K562 (cell line): ENCODE results near the gene MFSD2B. TPM values are rescaled to one million over a fixed set of nuclear protein-coding genes. Genes with fewer than 3 reads are reported as not detected.
A peak's percentile ranks its signal among the peaks of the same experiment; 100 is the strongest.

ENCODE experiments used
- ATAC-seq: fragments of 200-7000 bp; cut with Tn5 transposase; 3 replicates; pipeline ENCODE4 v1.9.1; 2020; ENCODE audit warnings: moderate library complexity
- BruUV-seq: library from RNA; stranded (reverse); fragments of 400-500 nt; replicated peaks from 2 replicates; lab custom pipeline; 2021; lab: Mats Ljungman, UMichigan
- CTCF ChIA-PET: fragments of 300-600 bp; formaldehyde crosslinking; extraction: SDS; loops from one replicate; lab custom pipeline; 2021; ENCODE audit warnings: low intra/inter-chr PET ratio; lab: Yijun Ruan, JAX
- POLR2A ChIA-PET: fragments of 300-600, 350-650 bp; sonication (Branson Sonifier 250); formaldehyde crosslinking; extraction: SDS; loops from one replicate; lab custom pipeline; 2021; ENCODE audit warnings: antibody characterized with exemption, inconsistent platforms; lab: Yijun Ruan, JAX
- DNase-seq, 4 experiments: peaks; one replicate each; pipeline versions ENCODE4 v3.0.0 to v3.0.0-alpha.2; 2011 to 2018; ENCODE audit warnings: low spot score in 3 of 4, mixed read lengths in 3 of 4; ENCODE audit errors: extremely low read depth in 1 of 4
- FAIRE-seq: peaks from 2 replicates; lab custom pipeline; 2011; peaks lifted over from hg19 to GRCh38; lab: Jason Lieb, UNC
- H2AFZ ChIP-seq: 2 replicates; pipeline ENCODE4 v1.6.0; 2011; ENCODE audit warnings: low read depth, low read length, control low read depth, inconsistent platforms
- H3K27ac ChIP-seq: fragments of 200-600 bp; 3 replicates; pipeline ENCODE4 v1.8.0; 2011; ENCODE audit warnings: low read depth, mild to moderate bottlenecking, control low read depth, inconsistent platforms, low read length, moderate library complexity, mixed read lengths; ENCODE audit errors: extremely low read depth
- H3K27me3 ChIP-seq, 2 experiments: fragments of 300-600 bp in 1 of 2; 2 replicates in 1 of 2; 3 replicates in 1 of 2; pipeline versions ENCODE4 v1.6.0 to v1.8.0; 2011; ENCODE audit warnings: inconsistent platforms in 2 of 2, low read length in 2 of 2, mild to moderate bottlenecking in 1 of 2, mixed read lengths in 1 of 2, moderate library complexity in 1 of 2; ENCODE audit not compliant: control insufficient read depth in 2 of 2, insufficient read depth in 2 of 2
- H3K36me3 ChIP-seq: fragments of 300-600 bp; 3 replicates; pipeline ENCODE4 v1.8.0; 2011; ENCODE audit warnings: mild to moderate bottlenecking, low read length, inconsistent platforms; ENCODE audit not compliant: control insufficient read depth, insufficient read depth
- H3K4me1 ChIP-seq, 2 experiments: fragments of 200-600 bp in 1 of 2; replicated peaks in 1 of 2; 2 replicates in 1 of 2; 3 replicates in 1 of 2; pipeline versions ENCODE4 v1.5.1 to v1.8.0; 2011; ENCODE audit warnings: inconsistent platforms in 2 of 2, low read length in 2 of 2, mild to moderate bottlenecking in 1 of 2, mixed read lengths in 1 of 2, moderate library complexity in 1 of 2; ENCODE audit not compliant: control insufficient read depth in 2 of 2, insufficient read depth in 2 of 2
- H3K4me2 ChIP-seq: 2 replicates; pipeline ENCODE4 v1.6.1; 2011; ENCODE audit warnings: low read length, control low read depth, inconsistent platforms, mixed read lengths; ENCODE audit not compliant: insufficient read depth
- H3K4me3 ChIP-seq: fragments of 200-600 bp; sonication (generic), shearing (Covaris generic); 2 replicates; pipeline ENCODE4 v1.5.1; 2016; ENCODE audit warnings: control low read depth, inconsistent platforms
- H3K79me2 ChIP-seq: fragments of 200-600 bp; 3 replicates; pipeline ENCODE4 v1.8.0; 2011; ENCODE audit warnings: low read length, inconsistent platforms; ENCODE audit not compliant: control insufficient read depth, insufficient read depth
- H3K9ac ChIP-seq, 2 experiments: 2 replicates each; pipeline versions ENCODE4 v1.6.0 to v1.6.1; 2011; ENCODE audit warnings: low read depth in 2 of 2, low read length in 2 of 2, control low read depth in 1 of 2, inconsistent platforms in 1 of 2, mild to moderate bottlenecking in 1 of 2, mixed read lengths in 1 of 2; ENCODE audit not compliant: insufficient read depth in 1 of 2
- H3K9me1 ChIP-seq: one replicate; pipeline ENCODE4 v1.6.0; 2011; ENCODE audit warnings: inconsistent platforms, mild to moderate bottlenecking, low read length, moderate library complexity; ENCODE audit not compliant: control insufficient read depth, insufficient read depth
- H3K9me3 ChIP-seq: replicated peaks from 2 replicates; pipeline ENCODE4 v1.5.1; 2011; ENCODE audit warnings: low read depth, low read length, inconsistent platforms; ENCODE audit not compliant: control insufficient read depth, insufficient read depth
- H4K20me1 ChIP-seq: replicated peaks from 2 replicates; pipeline ENCODE4 v1.6.1; 2011; ENCODE audit warnings: low read length, inconsistent platforms, mixed read lengths; ENCODE audit not compliant: control insufficient read depth, insufficient read depth
- CBFA2T2 ChIP-seq: fragments of 450-650 bp; conservative IDR thresholded peaks from 2 replicates; pipeline ENCODE4 v1.6.1; 2017; ENCODE audit warnings: mild to moderate bottlenecking
- CBFA2T3 ChIP-seq: fragments of 450-650 bp; IDR thresholded peaks from 2 replicates; pipeline ENCODE4 v1.6.1; 2017
- HDAC6 ChIP-seq: IDR thresholded peaks from 2 replicates; pipeline ENCODE4 v1.6.1; 2012; ENCODE audit warnings: low read depth, mild to moderate bottlenecking, control low read depth, inconsistent platforms, low read length, moderate library complexity
- PHB2 ChIP-seq: fragments of 450-650 bp; IDR thresholded peaks from 2 replicates; pipeline ENCODE4 v1.6.1; 2017; ENCODE audit warnings: low read depth
- RCOR1 ChIP-seq, 2 experiments: IDR thresholded peaks; 2 replicates each; pipeline ENCODE4 v1.6.1; 2012; ENCODE audit warnings: low read depth in 2 of 2, low read length in 2 of 2, borderline replicate concordance in 1 of 2, improper control_type of control experiment in 1 of 2
- SAP30 ChIP-seq: fragments of 200-600 bp; sonication (generic); IDR thresholded peaks from 2 replicates; pipeline ENCODE4 v1.6.1; 2012; ENCODE audit warnings: borderline replicate concordance, low read depth, mild to moderate bottlenecking, moderate library complexity, low read length, control low read depth, inconsistent platforms; ENCODE audit not compliant: insufficient read depth, poor library complexity, severe bottlenecking
- SIN3B ChIP-seq: fragments of 450-650 bp; IDR thresholded peaks from 2 replicates; pipeline ENCODE4 v1.6.1; 2017; ENCODE audit warnings: low read depth, mild to moderate bottlenecking, moderate library complexity
- TARDBP ChIP-seq: fragments of 450-650 bp; IDR thresholded peaks from 2 replicates; pipeline ENCODE4 v1.6.1; 2016
- TCF3 ChIP-seq: sonication (generic); formaldehyde crosslinking; IDR thresholded peaks from 2 replicates; pipeline ENCODE4 v1.4.0; 2020; ENCODE audit warnings: mild to moderate bottlenecking, missing genetic modification reagents
- TEAD4 ChIP-seq, 2 experiments: sonication (generic) in 1 of 2; formaldehyde crosslinking in 1 of 2; IDR thresholded peaks; 2 replicates each; pipeline versions ENCODE4 v1.6.1 to v1.8.0; 2012 to 2022; ENCODE audit warnings: borderline replicate concordance in 1 of 2, inconsistent platforms in 1 of 2, low read length in 1 of 2, mild to moderate bottlenecking in 1 of 2, missing genetic modification reagents in 1 of 2
- ZFX ChIP-seq: sonication (generic); formaldehyde crosslinking; IDR thresholded peaks from 2 replicates; pipeline ENCODE4 v1.8.0; 2022; ENCODE audit warnings: mild to moderate bottlenecking, missing genetic modification reagents, moderate library complexity
- WGBS: fragments of 100-300 bp; shearing (Covaris generic); methylation state at CpG from one replicate; pipeline ENCODE4 v1.1.6; 2016; ENCODE audit warnings: low coverage, mixed read lengths; ENCODE audit not compliant: insufficient coverage; ENCODE audit errors: missing lambda C conversion rate; 5-methylcytosine and 5-hydroxymethylcytosine counted together
- in situ Hi-C: fragments of 300-500 bp; cut with MboI; formaldehyde crosslinking; loops from 4 replicates; pipeline ENCODE4 v1.15.0; 2018; ENCODE audit warnings: inconsistent platforms, mixed read lengths
- intact Hi-C: fragments of 100-400 bp; cut with micrococcal nuclease; formaldehyde crosslinking; loops from 2 replicates; pipeline ENCODE4 v1.14.2; 2022
- polyA plus RNA-seq, 8 experiments: library from polyadenylated mRNA; depleted of rRNA in 4 of 8; stranded (reverse) in 5 of 8; unstranded in 3 of 8; fragments of >200 nt; fragmentation: Nextera tagmentation in 2 of 8; fragmentation: Illumina TruSeq in 1 of 8; extraction: Ambion mirVana in 2 of 8; extraction: Trizol in 1 of 8; gene quantifications; 2 replicates each; pipeline versions ENCODE4 v1.2.1 to v1.2.3, GENCODE V29; 2011 to 2014; ENCODE audit warnings: inconsistent platforms in 1 of 8, missing spikeins in 1 of 8
- total RNA-seq, 7 experiments: library from RNA; depleted of rRNA in 6 of 7; stranded (reverse); fragments of >200 nt in 6 of 7; fragmentation: Illumina TruSeq in 2 of 7; extraction: Trizol in 2 of 7; gene quantifications; 2 replicates each; pipeline versions ENCODE4 v1.2.1 to v1.2.3, GENCODE V29; 2011 to 2021; ENCODE audit warnings: low replicate concordance in 1 of 7

MFSD2B gene
- total and polyA plus RNA-seq, 9 of the 15 experiments (the other 6 are each of a cell fraction or from before 2014, with no cell fraction given): 2.6 to 10.9 (median 6.8) TPM

DNA sequence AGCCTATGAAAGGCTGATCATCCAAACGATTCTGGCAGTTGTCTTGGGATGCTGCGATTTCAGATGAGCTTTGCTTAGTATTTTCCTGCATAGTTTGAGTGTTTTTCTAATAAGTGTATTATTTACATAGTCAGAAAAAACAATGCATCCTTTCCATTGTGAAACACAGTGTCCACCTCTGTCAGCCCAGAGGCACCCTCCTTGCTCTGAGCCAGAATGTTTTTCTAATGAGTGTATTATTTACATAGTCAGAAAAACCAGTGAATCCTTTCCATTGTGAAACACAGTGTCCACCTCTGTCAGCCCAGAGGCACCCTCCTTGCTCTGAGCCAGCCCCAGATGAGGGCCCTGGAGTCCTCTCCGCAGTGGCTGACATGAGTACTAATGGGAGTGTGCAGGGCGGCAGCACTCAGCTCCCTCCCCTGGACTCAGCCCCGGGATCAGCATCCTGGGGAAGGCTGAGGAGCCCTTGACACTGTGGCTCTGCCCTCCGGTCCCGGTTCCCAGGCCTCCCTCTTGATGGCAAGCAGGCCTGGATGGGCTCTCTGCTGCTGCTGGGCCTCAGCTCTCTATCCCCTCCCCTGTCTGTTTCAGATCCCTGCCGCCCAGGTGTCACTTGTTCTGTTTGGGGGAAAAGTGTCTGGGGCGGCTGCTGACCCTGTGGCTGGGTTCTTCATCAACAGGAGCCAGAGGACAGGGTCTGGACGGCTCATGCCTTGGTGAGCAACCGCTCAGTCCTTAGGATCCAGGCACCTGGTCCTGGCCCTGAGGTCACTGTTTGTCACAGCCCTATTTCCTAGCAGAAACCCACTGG, 5.9 kb downstream of the MFSD2B start (continued):
- no peak for TF ChIP-seq RCOR1 (IDR thresholded peaks at IDR 0.05; ENCODE audit: borderline replicate concordance in 1 of 2, low read depth in 2 of 2, low read length in 2 of 2)
- no peak for TF ChIP-seq HDAC6
- no peak for TF ChIP-seq PHB2
- TF ChIP-seq TARDBP: no peak
- TF ChIP-seq SAP30: no peak
- TF ChIP-seq SIN3B: no peak

DNA sequence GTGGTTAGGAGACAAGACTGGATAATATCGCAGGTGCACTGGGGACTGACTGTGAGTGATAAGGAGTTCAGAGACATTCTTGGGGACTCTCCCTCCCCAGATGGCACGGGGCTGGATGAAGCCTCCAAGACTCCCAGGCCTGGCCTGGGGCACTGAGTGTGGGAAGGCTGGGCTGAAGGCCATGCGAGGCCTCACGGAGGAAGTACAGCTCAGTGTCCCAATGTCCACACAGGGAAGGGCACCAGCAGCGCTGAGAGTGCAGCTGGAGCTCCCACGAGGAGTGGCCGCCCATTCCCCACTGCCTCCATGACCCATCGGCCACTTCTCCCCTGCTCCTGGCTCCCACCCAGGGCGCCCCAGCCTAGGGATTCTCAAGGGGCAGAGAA, 6.5 kb downstream of the MFSD2B start:
- Histone ChIP-seq H3K27me3 (no peaks in the 10 kb centered on the region), H4K20me1 (peaks cover under 1% of the 10 kb centered on the region), H3K4me2 (0 out of 2 replicates have a peak overlapping the region, but pooled peaks have one; percentile 4), H3K9me3 (no peaks in the 10 kb centered on the region), H2AFZ (no peak overlapping the region), H3K4me1 (peaks cover 30 to 42% of the 10 kb centered on the region in 2 experiments), H3K27ac (peak overlapping the region; percentile 27; the same call in 2 of the 3 replicates), H3K9me1 (no peaks in the 10 kb centered on the region), H3K36me3 (peaks cover 22% of the 10 kb centered on the region), H3K79me2 (peaks cover 24% of the 10 kb centered on the region), H3K4me3 (no peak overlapping the region), H3K9ac (peak overlapping the region in 1 of 2 experiments; percentile 82; a peak in 3 of 4 replicates)
- peak in 1 of 4 experiments; percentile 28 for DNase-seq
- in situ Hi-C loops (no loop called here), intact Hi-C loops (loop anchor here (10.0 kb wide), 1 partner anchor 192 kb away; no protein-coding TSS in a partner anchor)
- ATAC-seq: peak; percentile 23
- BruUV-seq: no TSS peak
- WGBS: 48% methylated on average over 7 of the region's 9 CpGs
- ChIA-PET POLR2A (interaction anchor here (0.7 kb wide), 1 partner anchor 20 kb away, joined by 4 read pairs; no protein-coding TSS in a partner anchor), CTCF (no interaction called here)
- TF ChIP-seq CBFA2T2 (peak; percentile 61), ZFX (CRISPR knock-in tag) (0 out of 2 replicates have a peak, but pooled peaks have one; percentile 16), CBFA2T3 (peak; percentile 74), TARDBP (no peak), TEAD4 (IDR thresholded peaks at IDR 0.05; ENCODE audit: low read length) (peak; percentile 77), TEAD4 (CRISPR knock-in tag; IDR thresholded peaks at IDR 0.05; ENCODE audit: borderline replicate concordance) (no peak), TCF3 (CRISPR knock-in tag) (peak; percentile 21; the same call in 1 of the 2 replicates)
- no peak for FAIRE-seq
